Bladder microvascular endothelial cell (primary cell): ENCODE measurements around the gene KCNK7. TPM values are rescaled to one million over a fixed set of nuclear protein-coding genes. Genes with fewer than 3 reads are reported as not detected.

ENCODE experiments used
- total RNA-seq: library from RNA; depleted of rRNA; stranded (reverse); fragments of >200 nt; gene quantifications from 2 replicates; pipeline ENCODE4 v1.2.3, GENCODE V29; 2014

KCNK7 gene
- total RNA-seq = under 0.01 and 0.38 TPM in 2 replicates

DNA sequence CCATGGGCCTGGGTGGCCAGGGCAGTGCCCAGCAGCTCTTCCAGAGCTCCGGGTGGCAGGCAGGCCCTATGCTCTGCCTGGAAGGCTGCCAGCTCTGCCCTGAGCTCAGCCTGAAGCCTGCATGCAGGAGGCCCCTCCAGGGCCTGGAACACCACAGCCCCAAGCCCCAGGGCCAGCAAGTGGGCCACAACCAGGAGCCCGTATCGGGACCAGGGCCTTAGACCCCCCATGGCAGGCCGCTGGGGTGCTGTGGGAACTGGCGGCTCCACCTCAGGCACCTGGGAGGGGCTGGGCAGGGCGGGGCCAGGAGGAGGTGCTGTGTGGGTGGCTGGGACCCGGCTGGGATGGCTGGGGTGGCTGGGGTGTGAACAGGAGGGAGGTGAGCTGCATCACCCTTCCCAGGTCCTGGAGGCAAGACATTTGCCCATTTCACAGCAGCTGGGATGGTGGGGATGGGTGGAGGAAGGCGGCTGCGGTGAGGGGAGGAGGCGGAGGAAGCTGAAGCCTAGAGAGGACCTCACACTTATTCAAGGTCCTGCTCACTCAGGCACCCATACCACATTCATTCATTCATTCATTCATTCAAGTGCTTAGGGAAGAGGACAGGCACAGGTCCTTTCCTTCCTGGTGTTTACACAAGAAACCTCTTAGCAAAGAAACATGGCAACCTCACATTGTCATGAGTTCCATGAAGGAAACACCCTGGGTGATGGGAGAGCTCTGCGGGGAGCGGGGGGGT is at the start of gene KCNK7:
Gene KCNK7, minus strand, starts transcription at position 258 of the 739 bp plus-strand sequence. Its CDS starts 28 bp downstream, at position 230.

GRCh38 chr11:65637794-65638419 is 42.3 kb upstream of the KCNK7 start, which contains the start of gene SIPA1:
SIPA1 (plus strand) TSS chr11:65638101; CDS start chr11:65640922, 2,821 bp downstream.

DNA sequence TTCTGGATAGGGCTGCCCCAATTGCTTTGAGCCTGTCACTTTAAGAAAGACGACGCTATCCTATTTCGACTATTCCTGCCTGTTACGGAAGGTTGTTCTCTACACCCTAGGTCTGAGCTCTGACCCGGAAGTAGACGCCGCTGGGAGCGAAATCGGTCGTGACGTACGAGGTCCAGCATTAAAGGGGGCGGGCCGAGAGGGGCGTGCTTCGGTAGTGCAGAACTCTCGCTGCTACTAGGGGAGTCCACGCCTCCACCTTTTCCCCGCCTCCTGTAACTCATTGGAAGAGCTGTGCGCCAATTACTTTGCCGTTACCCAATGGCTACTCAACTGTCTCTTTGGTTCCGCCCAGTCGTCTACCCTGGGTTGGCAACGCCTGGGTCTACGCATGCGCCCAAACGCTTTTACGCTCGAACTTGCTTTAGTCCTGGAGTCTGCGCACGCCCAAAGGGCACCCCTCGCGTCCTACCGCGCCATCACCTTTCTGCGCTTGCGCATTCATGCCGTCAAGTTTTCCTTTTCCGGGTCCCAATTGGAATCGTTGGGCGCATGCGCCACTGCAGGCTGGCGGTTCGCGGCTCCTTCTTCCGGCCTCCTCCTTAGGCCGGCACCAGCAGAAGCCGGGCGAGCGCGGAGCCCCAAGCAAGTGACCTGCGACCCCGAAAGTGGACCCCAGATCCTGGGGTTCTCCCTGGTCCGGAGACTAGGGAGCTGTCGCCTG is 19.8 kb upstream of the KCNK7 start, which contains the start of gene PCNX3:
Gene PCNX3, plus strand, starts transcription at position 548 of the 721 bp plus-strand sequence. CDS start 536 bp downstream, outside the sequence.

GRCh38 chr11:65575568-65576231 is 19.9 kb downstream of the KCNK7 start, which contains the start of gene EHBP1L1:
EHBP1L1 (plus strand) TSS chr11:65576053; CDS start chr11:65576303, 250 bp downstream.

DNA sequence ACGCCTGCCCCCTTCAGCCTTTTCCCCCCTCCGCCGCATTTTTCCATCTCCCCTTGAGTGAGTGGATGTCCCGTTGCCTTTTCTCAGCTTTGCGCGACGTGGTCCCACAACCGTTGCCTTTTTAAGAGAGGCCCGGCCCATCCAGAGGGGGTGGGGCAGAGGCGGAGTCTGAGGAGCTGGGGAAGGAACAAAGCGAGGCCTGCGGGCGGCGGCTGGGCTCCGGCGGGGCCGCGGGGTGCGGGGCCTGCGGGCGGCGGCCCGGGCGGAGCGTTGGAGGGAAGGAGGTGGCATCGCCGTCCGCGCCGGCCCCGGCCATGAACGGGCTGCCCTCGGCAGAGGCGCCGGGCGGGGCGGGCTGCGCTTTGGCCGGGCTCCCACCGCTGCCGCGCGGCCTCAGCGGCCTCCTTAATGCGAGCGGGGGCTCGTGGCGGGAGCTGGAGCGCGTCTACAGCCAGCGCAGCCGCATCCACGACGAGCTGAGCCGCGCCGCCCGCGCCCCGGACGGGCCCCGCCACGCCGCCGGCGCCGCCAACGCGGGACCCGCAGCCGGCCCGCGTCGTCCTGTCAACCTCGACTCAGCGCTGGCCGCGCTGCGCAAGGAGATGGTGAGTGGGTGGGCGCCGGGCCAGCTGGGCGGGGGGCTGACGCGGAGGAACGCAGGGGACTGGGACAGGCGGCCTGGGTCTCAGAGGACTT is 23.1 kb downstream of the KCNK7 start, which contains the start of gene FAM89B:
Gene FAM89B, plus strand, starts transcription at position 183 of the 696 bp plus-strand sequence. Its CDS starts 132 bp downstream, at position 315.

DNA sequence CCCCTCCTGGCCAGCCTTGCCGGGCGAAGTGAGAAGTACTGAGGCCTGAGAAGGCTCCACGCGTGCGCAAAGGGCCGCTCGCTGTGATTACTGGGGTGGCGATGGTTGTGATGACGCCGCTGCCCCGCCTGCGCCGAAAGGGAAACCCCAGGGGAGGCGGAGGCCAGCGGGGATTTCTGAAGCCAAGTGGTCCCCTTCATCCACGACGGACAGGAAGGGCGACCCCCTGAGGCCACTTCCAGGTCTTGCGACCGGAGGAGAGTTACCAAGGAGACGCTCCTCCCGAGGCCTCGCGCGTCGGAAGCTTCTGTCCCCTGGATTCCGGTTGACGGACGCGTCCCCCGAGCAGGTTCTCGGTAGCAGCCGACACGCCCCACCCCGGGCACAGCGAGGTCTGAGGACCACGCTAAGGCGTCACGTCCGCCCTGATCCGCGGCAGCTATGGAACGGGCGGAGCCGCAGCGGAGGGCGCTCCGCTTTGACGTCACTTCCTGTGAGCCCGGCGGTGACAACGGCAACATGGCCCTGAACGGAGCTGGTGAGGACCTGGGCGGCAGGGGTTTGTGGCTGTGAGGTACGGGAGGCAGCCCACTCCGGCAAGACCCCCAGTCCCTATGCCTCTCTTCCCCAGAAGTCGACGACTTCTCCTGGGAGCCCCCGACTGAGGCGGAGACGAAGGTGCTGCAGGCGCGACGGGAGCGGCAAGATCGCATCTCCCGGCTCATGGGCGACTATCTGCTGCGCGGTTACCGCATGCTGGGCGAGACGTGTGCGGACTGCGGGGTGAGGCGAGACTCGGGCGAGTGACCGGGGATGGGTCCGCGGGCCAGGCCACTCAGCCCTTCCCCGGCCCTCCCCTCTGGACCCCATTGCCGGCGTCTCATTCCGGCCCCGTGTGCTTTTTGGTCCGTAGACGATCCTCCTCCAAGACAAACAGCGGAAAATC is 25.4 kb downstream of the KCNK7 start, which contains the start of gene ZNRD2:
Gene ZNRD2, plus strand, starts transcription at position 505 of the 946 bp plus-strand sequence. Its CDS starts 15 bp downstream, at position 520.

GRCh38 chr11:65558002-65558929 is 37.3 kb downstream of the KCNK7 start, which contains the start of gene LTBP3:
LTBP3 (minus strand) TSS chr11:65558359; CDS start chr11:65557959, 400 bp downstream.

Other genes with a start within 250 kb of the KCNK7 start
- gene TIGD3, start 241.0 kb downstream of the KCNK7 start, total RNA-seq = under 0.01 and 0.13 TPM in 2 replicates
- gene SLC25A45, start 213.2 kb downstream of the KCNK7 start, total RNA-seq = 0.81 and 2.8 TPM in 2 replicates
- gene FRMD8, start 209.2 kb downstream of the KCNK7 start, total RNA-seq = 53.9 and 70.9 TPM in 2 replicates
- gene NEAT1, start 173.0 kb downstream of the KCNK7 start, total RNA-seq = 59.3 and 170 TPM in 2 replicates
- gene MALAT1, start 96.8 kb downstream of the KCNK7 start, total RNA-seq = 3,635 and 7,050 TPM in 2 replicates
- gene SCYL1, start 70.7 kb downstream of the KCNK7 start, total RNA-seq = 49.2 and 56.6 TPM in 2 replicates
- 17.5 and 79.4 TPM in 2 replicates for gene LTBP3, start 37.4 kb downstream of the KCNK7 start, total RNA-seq
- 28.6 and 32.1 TPM in 2 replicates for gene ZNRD2, start 25.3 kb downstream of the KCNK7 start, total RNA-seq
- gene FAM89B, start 23.3 kb downstream of the KCNK7 start, total RNA-seq = 12.0 and 14.6 TPM in 2 replicates
- gene EHBP1L1, start 19.7 kb downstream of the KCNK7 start, total RNA-seq = 9.4 and 31.9 TPM in 2 replicates
- gene MAP3K11, start 18.4 kb upstream of the KCNK7 start, total RNA-seq = 78.5 and 130 TPM in 2 replicates
- 10.0 and 25.1 TPM in 2 replicates for gene PCNX3, start 20.0 kb upstream of the KCNK7 start, total RNA-seq
- gene SIPA1, start 42.3 kb upstream of the KCNK7 start, total RNA-seq = 33.8 and 81.2 TPM in 2 replicates
- 13.0 and 26.4 TPM in 2 replicates for gene RELA, start 67.1 kb upstream of the KCNK7 start, total RNA-seq
- gene KAT5, start 116.5 kb upstream of the KCNK7 start, total RNA-seq = 35.3 and 41.9 TPM in 2 replicates
- 34.2 and 37.3 TPM in 2 replicates for gene RNASEH2C, start 125.0 kb upstream of the KCNK7 start, total RNA-seq
- gene AP5B1, start 185.2 kb upstream of the KCNK7 start, total RNA-seq = 5.5 and 8.5 TPM in 2 replicates
- not detected in 2 replicates for gene OVOL1, start 191.3 kb upstream of the KCNK7 start, total RNA-seq
- under 0.01 and 0.50 TPM in 2 replicates for gene SNX32, start 238.2 kb upstream of the KCNK7 start, total RNA-seq